ENCODE measurements around the gene AGPAT3. TPM values are rescaled to one million over a fixed set of nuclear protein-coding genes. Genes with fewer than 3 reads are reported as not detected.

The AGPAT3 gene
- total and polyA plus RNA-seq, 9 donors = 19.2 to 32.2 (median 27.7) TPM

GRCh38 chr21:43943512-43944077 is 78.6 kb downstream of the AGPAT3 start:
- peaks cover under 1% of the 10 kb centered on the region for H3K9me3 ChIP-seq (replicated peaks; ENCODE audit: control insufficient read depth, low read depth, low read length)
- DNase-seq = no peak
- WGBS (ENCODE audit: insufficient coverage) = 75% methylated on average over 30 of the region's 30 CpGs
- H3K36me3 ChIP-seq (ENCODE audit: control insufficient read depth, insufficient read depth, low read length) = peaks cover 19% of the 10 kb centered on the region
- no peaks in the 10 kb centered on the region for H3K27me3 ChIP-seq (ENCODE audit: control insufficient read depth, insufficient read depth, low read length)
- H3K27ac ChIP-seq (ENCODE audit: low read length) = no peak overlapping the region
- H3K4me1 ChIP-seq (ENCODE audit: control insufficient read depth, insufficient read depth, low read length) = peaks cover 15% of the 10 kb centered on the region
- no peak overlapping the region for H3K4me3 ChIP-seq (ENCODE audit: low read length)

DNA sequence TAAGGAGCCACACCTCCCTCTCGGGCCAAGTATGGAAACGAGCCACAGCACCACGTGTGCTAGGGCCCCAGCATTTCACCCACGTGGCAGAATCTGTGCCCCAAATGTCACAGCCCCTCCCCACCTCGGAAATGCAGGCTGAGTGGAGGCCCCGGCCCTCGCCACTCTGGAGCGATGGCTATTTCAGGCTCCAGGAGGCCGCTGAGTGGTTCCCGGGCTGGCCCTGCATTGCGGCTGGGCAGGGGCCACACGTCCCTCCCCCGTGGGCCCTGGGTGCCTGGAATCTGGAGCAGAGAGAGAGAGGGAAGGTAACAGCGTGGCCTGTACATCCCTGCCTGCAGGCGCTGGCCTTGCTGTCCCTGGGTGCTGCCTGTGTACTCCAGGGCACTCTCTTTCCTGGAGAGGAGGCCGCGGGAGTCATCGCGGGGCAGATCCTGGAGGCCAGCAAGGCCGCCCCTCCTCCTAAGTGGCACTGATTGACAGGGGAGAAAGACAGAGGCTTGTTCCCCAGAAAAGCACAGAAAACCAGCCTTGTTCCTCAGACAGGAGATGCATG is 79.1 kb downstream of the AGPAT3 start:
- DNase-seq = no peak
- no peak overlapping the region for H3K27ac ChIP-seq (ENCODE audit: low read length)
- no peak overlapping the region for H3K4me3 ChIP-seq (ENCODE audit: low read length)
- no peaks in the 10 kb centered on the region for H3K27me3 ChIP-seq (ENCODE audit: control insufficient read depth, insufficient read depth, low read length)
- peaks cover 6% of the 10 kb centered on the region for H3K9me3 ChIP-seq (replicated peaks; ENCODE audit: control insufficient read depth, low read depth, low read length)
- H3K4me1 ChIP-seq (ENCODE audit: control insufficient read depth, insufficient read depth, low read length) = peaks cover 11% of the 10 kb centered on the region
- WGBS (ENCODE audit: insufficient coverage) = 53% methylated on average over 16 of the region's 20 CpGs
- peaks cover 21% of the 10 kb centered on the region for H3K36me3 ChIP-seq (ENCODE audit: control insufficient read depth, insufficient read depth, low read length)

GRCh38 chr21:43944757-43945156 is 79.7 kb downstream of the AGPAT3 start:
- H3K27me3 ChIP-seq (ENCODE audit: control insufficient read depth, insufficient read depth, low read length) = no peaks in the 10 kb centered on the region
- DNase-seq = no peak
- peaks cover 11% of the 10 kb centered on the region for H3K4me1 ChIP-seq (ENCODE audit: control insufficient read depth, insufficient read depth, low read length)
- WGBS (ENCODE audit: insufficient coverage) = 37% methylated on average over 9 of the region's 12 CpGs
- H3K4me3 ChIP-seq (ENCODE audit: low read length) = no peak overlapping the region
- peaks cover 22% of the 10 kb centered on the region for H3K36me3 ChIP-seq (ENCODE audit: control insufficient read depth, insufficient read depth, low read length)
- H3K9me3 ChIP-seq (replicated peaks; ENCODE audit: control insufficient read depth, low read depth, low read length) = peaks cover 10% of the 10 kb centered on the region
- no peak overlapping the region for H3K27ac ChIP-seq (ENCODE audit: low read length)

DNA sequence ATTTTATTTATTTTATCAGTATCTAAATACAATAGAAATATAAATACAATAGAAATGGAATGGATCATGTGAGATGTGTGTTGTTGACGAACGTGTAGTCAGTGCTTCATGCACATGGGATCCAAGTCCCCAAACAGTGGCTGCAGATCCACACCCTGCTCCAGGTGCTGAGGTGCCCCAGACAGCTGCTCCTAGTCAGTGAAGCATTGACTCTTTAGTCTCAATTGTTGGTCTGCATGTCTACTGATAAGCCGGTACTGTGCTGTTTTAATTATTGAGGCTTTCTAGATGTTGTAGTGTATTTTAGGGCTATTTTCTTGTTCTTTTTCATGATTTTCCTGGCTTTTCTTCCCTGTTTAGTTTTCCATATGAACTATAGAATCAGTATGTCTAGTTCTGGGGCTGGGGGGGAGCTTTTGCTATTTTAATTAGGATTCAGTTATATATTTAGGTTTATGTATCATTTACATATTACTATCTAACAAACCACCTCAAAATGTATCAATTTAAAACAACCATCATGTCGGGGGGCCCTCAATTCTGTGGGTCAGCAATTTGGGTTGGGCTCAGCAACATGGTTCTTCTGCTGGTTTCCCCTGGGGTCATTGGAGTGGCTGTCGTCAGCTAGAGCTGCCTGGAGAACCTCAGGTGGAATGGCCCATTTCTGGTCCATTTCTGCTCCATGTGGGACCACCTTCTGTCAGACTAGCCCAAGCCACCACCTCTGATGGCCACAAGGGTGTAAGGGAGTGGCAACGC is 83.9 kb downstream of the AGPAT3 start:
- Histone ChIP-seq H3K27me3 (ENCODE audit: control insufficient read depth, insufficient read depth, low read length) (no peaks in the 10 kb centered on the region), H3K4me1 (ENCODE audit: control insufficient read depth, insufficient read depth, low read length) (peaks cover 21% of the 10 kb centered on the region), H3K36me3 (ENCODE audit: control insufficient read depth, insufficient read depth, low read length) (peaks cover 18% of the 10 kb centered on the region), H3K27ac (ENCODE audit: low read length) (no peak overlapping the region), H3K4me3 (ENCODE audit: low read length) (no peak overlapping the region), H3K9me3 (replicated peaks; ENCODE audit: control insufficient read depth, low read depth, low read length) (peaks cover 10% of the 10 kb centered on the region)
- no peak for DNase-seq
- 95% methylated on average over 3 of the region's 6 CpGs for WGBS (ENCODE audit: insufficient coverage)

DNA sequence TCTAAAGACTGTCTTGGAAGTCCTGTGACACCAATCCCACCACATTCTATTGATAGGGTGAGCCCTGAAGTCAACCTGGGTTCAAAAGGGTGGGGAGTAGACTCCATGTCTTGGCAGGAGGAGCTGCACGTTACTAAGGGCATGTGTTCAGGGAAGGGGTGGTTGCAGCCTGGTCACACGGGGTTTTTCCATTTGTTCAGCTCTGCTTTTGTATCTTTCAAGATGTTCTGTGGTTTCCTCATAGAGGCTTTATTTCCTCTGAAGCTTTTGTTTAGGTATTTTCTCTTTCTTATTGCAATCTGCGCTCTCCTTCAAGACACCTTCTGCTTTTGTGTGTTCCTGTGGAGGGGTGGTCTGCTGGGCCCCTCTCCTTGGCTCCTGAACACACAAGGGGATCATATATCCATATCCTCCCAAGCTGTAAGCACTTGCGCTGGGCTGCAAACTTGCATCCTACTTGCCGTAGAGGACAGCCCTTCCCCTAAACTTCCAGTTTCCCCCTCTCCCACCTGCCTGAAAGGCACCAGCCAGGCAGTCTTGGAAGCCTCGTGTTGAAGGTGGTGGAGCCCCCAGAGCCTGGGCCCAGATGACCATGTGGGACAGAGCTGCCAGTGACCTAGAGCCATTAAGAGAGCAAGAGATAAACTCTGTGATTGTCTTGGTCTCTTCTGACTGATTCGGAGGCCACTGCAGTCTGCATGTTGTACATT is 84.6 kb downstream of the AGPAT3 start:
- DNase-seq = no peak
- H3K27me3 ChIP-seq (ENCODE audit: control insufficient read depth, insufficient read depth, low read length) = no peaks in the 10 kb centered on the region
- no peak overlapping the region for H3K27ac ChIP-seq (ENCODE audit: low read length)
- peaks cover 18% of the 10 kb centered on the region for H3K4me1 ChIP-seq (ENCODE audit: control insufficient read depth, insufficient read depth, low read length)
- no peak overlapping the region for H3K4me3 ChIP-seq (ENCODE audit: low read length)
- 57% methylated on average over 4 of the region's 7 CpGs for WGBS (ENCODE audit: insufficient coverage)
- H3K36me3 ChIP-seq (ENCODE audit: control insufficient read depth, insufficient read depth, low read length) = peaks cover 18% of the 10 kb centered on the region
- peaks cover 10% of the 10 kb centered on the region for H3K9me3 ChIP-seq (replicated peaks; ENCODE audit: control insufficient read depth, low read depth, low read length)

- H3K4me1 ChIP-seq (ENCODE audit: control insufficient read depth, insufficient read depth, low read length) = peaks cover 20% of the 10 kb centered on the region
- H3K9me3 ChIP-seq (replicated peaks; ENCODE audit: control insufficient read depth, low read depth, low read length) = peaks cover 10% of the 10 kb centered on the region
- DNase-seq = no peak
- H3K27ac ChIP-seq (ENCODE audit: low read length) = no peak overlapping the region
- H3K27me3 ChIP-seq (ENCODE audit: control insufficient read depth, insufficient read depth, low read length) = no peaks in the 10 kb centered on the region
- peaks cover 18% of the 10 kb centered on the region for H3K36me3 ChIP-seq (ENCODE audit: control insufficient read depth, insufficient read depth, low read length)
- H3K4me3 ChIP-seq (ENCODE audit: low read length) = no peak overlapping the region
- WGBS (ENCODE audit: insufficient coverage) = 94% methylated on average over 17 of the region's 19 CpGs
Measured at GRCh38 chr21:43950481-43950880, 85.5 kb downstream of the AGPAT3 start.

DNA sequence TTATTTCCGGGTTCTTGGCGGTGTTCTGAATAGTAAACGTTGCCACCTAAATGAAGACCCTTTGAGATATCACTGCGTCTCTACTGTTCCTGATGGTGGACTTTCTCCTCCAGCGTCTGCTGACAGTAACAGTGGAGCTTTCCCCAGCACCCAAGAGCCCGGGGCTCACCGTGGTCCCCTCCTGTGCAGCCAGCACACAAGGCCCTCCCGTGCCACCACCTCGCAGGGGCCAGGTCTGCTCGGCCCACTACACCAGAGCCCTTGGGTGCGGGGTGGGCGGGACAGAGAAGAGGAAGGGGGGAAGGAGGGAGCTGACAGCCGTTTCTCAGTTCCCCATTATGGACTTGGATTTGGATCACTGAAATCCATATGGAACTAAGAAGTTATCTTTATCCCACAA is 85.9 kb downstream of the AGPAT3 start:
- 100% methylated on average over 5 of the region's 13 CpGs for WGBS (ENCODE audit: insufficient coverage)
- DNase-seq = no peak
- Histone ChIP-seq H3K36me3 (ENCODE audit: control insufficient read depth, insufficient read depth, low read length) (peaks cover 18% of the 10 kb centered on the region), H3K4me1 (ENCODE audit: control insufficient read depth, insufficient read depth, low read length) (peaks cover 21% of the 10 kb centered on the region), H3K4me3 (ENCODE audit: low read length) (no peak overlapping the region), H3K27me3 (ENCODE audit: control insufficient read depth, insufficient read depth, low read length) (no peaks in the 10 kb centered on the region), H3K27ac (ENCODE audit: low read length) (no peak overlapping the region), H3K9me3 (replicated peaks; ENCODE audit: control insufficient read depth, low read depth, low read length) (peaks cover 10% of the 10 kb centered on the region)

- H3K4me3 ChIP-seq (ENCODE audit: low read length) = no peak overlapping the region
- peaks cover 14% of the 10 kb centered on the region for H3K36me3 ChIP-seq (ENCODE audit: control insufficient read depth, insufficient read depth, low read length)
- no peak for DNase-seq
- peaks cover 32% of the 10 kb centered on the region for H3K4me1 ChIP-seq (ENCODE audit: control insufficient read depth, insufficient read depth, low read length)
- 87% methylated on average over 27 of the region's 27 CpGs for WGBS (ENCODE audit: insufficient coverage)
- H3K27ac ChIP-seq (ENCODE audit: low read length) = no peak overlapping the region
- peaks cover 10% of the 10 kb centered on the region for H3K9me3 ChIP-seq (replicated peaks; ENCODE audit: control insufficient read depth, low read depth, low read length)
- H3K27me3 ChIP-seq (ENCODE audit: control insufficient read depth, insufficient read depth, low read length) = no peaks in the 10 kb centered on the region
Measured at GRCh38 chr21:43951911-43952703, 87.1 kb downstream of the AGPAT3 start.

- Histone ChIP-seq H3K9me3 (replicated peaks; ENCODE audit: control insufficient read depth, low read depth, low read length) (peaks cover 10% of the 10 kb centered on the region), H3K4me1 (ENCODE audit: control insufficient read depth, insufficient read depth, low read length) (peaks cover 41% of the 10 kb centered on the region), H3K27me3 (ENCODE audit: control insufficient read depth, insufficient read depth, low read length) (no peaks in the 10 kb centered on the region), H3K4me3 (ENCODE audit: low read length) (no peak overlapping the region), H3K36me3 (ENCODE audit: control insufficient read depth, insufficient read depth, low read length) (peaks cover 11% of the 10 kb centered on the region), H3K27ac (ENCODE audit: low read length) (no peak overlapping the region)
- 75% methylated on average over 15 of the region's 17 CpGs for whole genome bisulfite sequencing (ENCODE audit: insufficient coverage)
- no peak for DNase-seq
Measured at GRCh38 chr21:43953021-43953420, 88.0 kb downstream of the AGPAT3 start.
